Measurements from ENCODE around the gene MMRN2.
"Not testable (repeated sequence)": the region's sequence is repeated elsewhere in the genome, so short reads cannot be mapped to it uniquely, and the experiment has no call there.

MMRN2 gene

GRCh38 chr10:86941426-86941825, 16.0 kb downstream of the MMRN2 start:
- no peak for DNase-seq (ENCODE audit: low read depth in 1 of 2, low spot score in 1 of 2)

GRCh38 chr10:86940677-86941076, 16.7 kb downstream of the MMRN2 start:
- no peak for DNase-seq (ENCODE audit: low read depth in 1 of 2, low spot score in 1 of 2)

GRCh38 chr10:86940076-86940475, 17.3 kb downstream of the MMRN2 start:
- not testable (repeated sequence) for DNase-seq (ENCODE audit: low read depth in 1 of 2, low spot score in 1 of 2)

- DNase-seq (ENCODE audit: low read depth in 1 of 2, low spot score in 1 of 2) = no peak
Measured at GRCh38 chr10:86938260-86938659, 19.2 kb downstream of the MMRN2 start.

GRCh38 chr10:86937502-86938154, 19.8 kb downstream of the MMRN2 start:
- no peak for DNase-seq (ENCODE audit: low read depth in 1 of 2, low spot score in 1 of 2)

- no peak for DNase-seq (ENCODE audit: low read depth in 1 of 2, low spot score in 1 of 2)
Measured at GRCh38 chr10:86936661-86937501, 20.5 kb downstream of the MMRN2 start.

- DNase-seq (ENCODE audit: low read depth in 1 of 2, low spot score in 1 of 2) = not testable (repeated sequence)
Measured at GRCh38 chr10:86934162-86934711, 23.2 kb downstream of the MMRN2 start.

- no peak for DNase-seq (ENCODE audit: low read depth in 1 of 2, low spot score in 1 of 2)
Measured at GRCh38 chr10:86932674-86933073, 24.7 kb downstream of the MMRN2 start.

GRCh38 chr10:86931872-86932271, 25.5 kb downstream of the MMRN2 start:
- DNase-seq (ENCODE audit: low read depth in 1 of 2, low spot score in 1 of 2) = no peak

GRCh38 chr10:86929468-86930380, 27.7 kb downstream of the MMRN2 start:
- DNase-seq (ENCODE audit: low read depth in 1 of 2, low spot score in 1 of 2) = no peak

- no peak for DNase-seq (ENCODE audit: low read depth in 1 of 2, low spot score in 1 of 2)
Measured at GRCh38 chr10:86922553-86922961, 34.9 kb downstream of the MMRN2 start.

GRCh38 chr10:86918022-86918471, 39.4 kb downstream of the MMRN2 start:
- DNase-seq (ENCODE audit: low read depth in 1 of 2, low spot score in 1 of 2) = no peak

- no peak for DNase-seq (ENCODE audit: low read depth in 1 of 2, low spot score in 1 of 2)
Measured at GRCh38 chr10:86914734-86915133, 42.7 kb downstream of the MMRN2 start.

GRCh38 chr10:86905429-86905828, 52.0 kb downstream of the MMRN2 start:
- no peak for DNase-seq (ENCODE audit: low read depth in 1 of 2, low spot score in 1 of 2)

GRCh38 chr10:86904600-86904999, 52.8 kb downstream of the MMRN2 start:
- no peak for DNase-seq (ENCODE audit: low read depth in 1 of 2, low spot score in 1 of 2)

GRCh38 chr10:86900955-86901354, 56.5 kb downstream of the MMRN2 start:
- DNase-seq (ENCODE audit: low read depth in 1 of 2, low spot score in 1 of 2) = no peak

GRCh38 chr10:86899670-86900276, 57.6 kb downstream of the MMRN2 start:
- no peak for DNase-seq (ENCODE audit: low read depth in 1 of 2, low spot score in 1 of 2)

- no peak for DNase-seq (ENCODE audit: low read depth in 1 of 2, low spot score in 1 of 2)
Measured at GRCh38 chr10:86899132-86899531, 58.3 kb downstream of the MMRN2 start.

- no peak for DNase-seq (ENCODE audit: low read depth in 1 of 2, low spot score in 1 of 2)
Measured at GRCh38 chr10:86898511-86898910, 58.9 kb downstream of the MMRN2 start.

- no peak for DNase-seq (ENCODE audit: low read depth in 1 of 2, low spot score in 1 of 2)
Measured at GRCh38 chr10:86889997-86890396, 67.4 kb downstream of the MMRN2 start.

Measured in activated T-helper 1 cell treated with anti-CD3 and anti-CD28 coated beads, Interleukin-2, amount 50 U/mL, for 16 hours (primary cell).